Skeletal muscle satellite cell (primary cell): ENCODE results near the gene PCCA.
"Not testable (repeated sequence)": the region's sequence is repeated elsewhere in the genome, so short reads cannot be mapped to it uniquely, and the experiment has no call there.

ENCODE experiments used
- H3K27me3 ChIP-seq: 2 replicates; pipeline ENCODE4 v1.7.0; 2013; ENCODE audit warnings: low read length; ENCODE audit not compliant: control insufficient read depth, insufficient read depth
- H3K36me3 ChIP-seq: 2 replicates; pipeline ENCODE4 v1.7.0; 2013; ENCODE audit warnings: mild to moderate bottlenecking, control low read depth, low read length; ENCODE audit not compliant: insufficient read depth
- H3K4me1 ChIP-seq: 2 replicates; pipeline ENCODE4 v1.7.0; 2013; ENCODE audit warnings: low read length; ENCODE audit not compliant: control insufficient read depth, insufficient read depth
- H3K4me2 ChIP-seq: 2 replicates; pipeline ENCODE4 v1.7.0; 2013; ENCODE audit warnings: mild to moderate bottlenecking, low read length
- H3K4me3 ChIP-seq: 2 replicates; pipeline ENCODE4 v1.7.0; 2013; ENCODE audit warnings: low read length
- H3K9ac ChIP-seq: 2 replicates; pipeline ENCODE4 v1.7.0; 2013; ENCODE audit warnings: mild to moderate bottlenecking, low read depth, low read length, moderate library complexity
- H3K9me3 ChIP-seq: replicated peaks from 2 replicates; pipeline ENCODE4 v1.7.0; 2013; ENCODE audit warnings: mild to moderate bottlenecking, control low read depth, low read length

PCCA gene

GRCh38 chr13:100125946-100126345, 37.1 kb downstream of the PCCA start:
- Histone ChIP-seq H3K27me3 (no peaks in the 10 kb centered on the region), H3K4me2 (no peak overlapping the region), H3K9me3 (peaks cover 5% of the 10 kb centered on the region), H3K4me1 (peaks cover 24% of the 10 kb centered on the region), H3K4me3 (no peak overlapping the region), H3K9ac (no peak overlapping the region), H3K36me3 (peaks cover 9% of the 10 kb centered on the region)

- Histone ChIP-seq H3K9ac (no peak overlapping the region), H3K4me1 (peaks cover 35% of the 10 kb centered on the region), H3K27me3 (no peaks in the 10 kb centered on the region), H3K4me2 (no peak overlapping the region), H3K9me3 (no peaks in the 10 kb centered on the region), H3K36me3 (no peaks in the 10 kb centered on the region), H3K4me3 (no peak overlapping the region)
Observed at GRCh38 chr13:100128373-100128772, 39.5 kb downstream of the PCCA start.

- Histone ChIP-seq H3K9me3 (no peaks in the 10 kb centered on the region), H3K36me3 (no peaks in the 10 kb centered on the region), H3K4me2 (no peak overlapping the region), H3K4me3 (no peak overlapping the region), H3K4me1 (peaks cover 35% of the 10 kb centered on the region), H3K9ac (no peak overlapping the region), H3K27me3 (no peaks in the 10 kb centered on the region)
Observed at GRCh38 chr13:100128838-100129237, 39.9 kb downstream of the PCCA start.

- H3K4me3 ChIP-seq = no peak overlapping the region
- no peaks in the 10 kb centered on the region for H3K36me3 ChIP-seq
- H3K9ac ChIP-seq = no peak overlapping the region
- H3K27me3 ChIP-seq = no peaks in the 10 kb centered on the region
- no peak overlapping the region for H3K4me2 ChIP-seq
- H3K9me3 ChIP-seq = no peaks in the 10 kb centered on the region
- peaks cover 29% of the 10 kb centered on the region for H3K4me1 ChIP-seq
Observed at GRCh38 chr13:100129605-100130004, 40.7 kb downstream of the PCCA start.

GRCh38 chr13:100130092-100130491, 41.2 kb downstream of the PCCA start:
- Histone ChIP-seq H3K4me3 (no peak overlapping the region), H3K9me3 (no peaks in the 10 kb centered on the region), H3K36me3 (no peaks in the 10 kb centered on the region), H3K27me3 (no peaks in the 10 kb centered on the region), H3K4me1 (peaks cover 29% of the 10 kb centered on the region), H3K9ac (no peak overlapping the region), H3K4me2 (no peak overlapping the region)

GRCh38 chr13:100130930-100131511, 42.1 kb downstream of the PCCA start:
- Histone ChIP-seq H3K27me3 (no peaks in the 10 kb centered on the region), H3K9me3 (no peaks in the 10 kb centered on the region), H3K36me3 (no peaks in the 10 kb centered on the region), H3K4me1 (peaks cover 26% of the 10 kb centered on the region), H3K4me3 (no peak overlapping the region), H3K9ac (no peak overlapping the region), H3K4me2 (no peak overlapping the region)

- Histone ChIP-seq H3K4me3 (no peak overlapping the region), H3K4me2 (no peak overlapping the region), H3K36me3 (no peaks in the 10 kb centered on the region), H3K9me3 (no peaks in the 10 kb centered on the region), H3K4me1 (peaks cover 22% of the 10 kb centered on the region), H3K27me3 (no peaks in the 10 kb centered on the region), H3K9ac (no peak overlapping the region)
Observed at GRCh38 chr13:100131863-100132574, 43.1 kb downstream of the PCCA start.

- Histone ChIP-seq H3K9ac (no peak overlapping the region), H3K36me3 (no peaks in the 10 kb centered on the region)
Observed at GRCh38 chr13:100138859-100139491, 50.1 kb downstream of the PCCA start.

GRCh38 chr13:100139817-100140216, 50.9 kb downstream of the PCCA start:
- H3K4me1 ChIP-seq = peaks cover 11% of the 10 kb centered on the region
- no peak overlapping the region for H3K4me2 ChIP-seq
- H3K9ac ChIP-seq = no peak overlapping the region
- no peaks in the 10 kb centered on the region for H3K36me3 ChIP-seq
- H3K9me3 ChIP-seq = no peaks in the 10 kb centered on the region
- H3K4me3 ChIP-seq = no peak overlapping the region
- no peaks in the 10 kb centered on the region for H3K27me3 ChIP-seq

More at GRCh38 chr13:100138859-100139491, 50.1 kb downstream of the PCCA start:
- Histone ChIP-seq H3K9me3 (no peaks in the 10 kb centered on the region), H3K4me1 (peaks cover 11% of the 10 kb centered on the region), H3K4me3 (no peak overlapping the region), H3K27me3 (no peaks in the 10 kb centered on the region), H3K4me2 (no peak overlapping the region)

GRCh38 chr13:100140441-100140840, 51.5 kb downstream of the PCCA start:
- H3K4me2 ChIP-seq = no peak overlapping the region
- peaks cover 11% of the 10 kb centered on the region for H3K4me1 ChIP-seq
- H3K36me3 ChIP-seq = no peaks in the 10 kb centered on the region
- no peak overlapping the region for H3K4me3 ChIP-seq
- H3K27me3 ChIP-seq = no peaks in the 10 kb centered on the region
- H3K9me3 ChIP-seq = no peaks in the 10 kb centered on the region
- no peak overlapping the region for H3K9ac ChIP-seq

- not testable (repeated sequence) for H3K9me3 ChIP-seq, H3K9ac ChIP-seq
Observed at GRCh38 chr13:100141461-100141961, 52.6 kb downstream of the PCCA start.

More at GRCh38 chr13:100141461-100141961, 52.6 kb downstream of the PCCA start:
- not testable (repeated sequence) for H3K36me3 ChIP-seq, H3K27me3 ChIP-seq, H3K4me3 ChIP-seq, H3K4me2 ChIP-seq
- peaks cover 11% of the 10 kb centered on the region for H3K4me1 ChIP-seq
